H1 (cell line): ENCODE results near the gene ARHGEF7. TPM values are rescaled to one million over a fixed set of nuclear protein-coding genes. Genes with fewer than 3 reads are reported as not detected.

Experiments
- CTCF ChIA-PET: fragments of 300-600 bp; sonication (Branson Sonifier 250); formaldehyde crosslinking; loops from one replicate; lab custom pipeline; 2021; ENCODE audit not compliant: partially characterized antibody; lab: Charles Lee
- POLR2A ChIA-PET: fragments of 300-600 bp; sonication (Branson Sonifier 250); formaldehyde crosslinking; loops from one replicate; lab custom pipeline; 2021; ENCODE audit warnings: inconsistent platforms; ENCODE audit not compliant: partially characterized antibody; lab: Charles Lee
- DNase-seq, 2 experiments: peaks; one replicate each; pipeline versions ENCODE4 v3.0.0 to v3.0.0-alpha.2; 2010 to 2022; ENCODE audit warnings: low spot score in 2 of 2, low read depth in 1 of 2, mixed read lengths in 1 of 2
- FAIRE-seq: peaks from 2 replicates; lab custom pipeline; 2011; peaks lifted over from hg19 to GRCh38; lab: Jason Lieb, UNC
- H2AFZ ChIP-seq: 2 replicates; pipeline ENCODE4 v1.8.1; 2012; ENCODE audit warnings: low read length, inconsistent platforms
- H2AK5ac ChIP-seq: 2 replicates; pipeline ENCODE4 v1.6.1; 2013; ENCODE audit warnings: low read depth, low read length
- H2BK120ac ChIP-seq: replicated peaks from 2 replicates; pipeline ENCODE3; 2013; ENCODE audit warnings: low read depth, low read length, inconsistent platforms
- H2BK12ac ChIP-seq: 2 replicates; pipeline ENCODE4 v1.6.1; 2013; ENCODE audit warnings: low read depth, low read length
- H2BK15ac ChIP-seq: 2 replicates; pipeline ENCODE4 v1.6.1; 2013; ENCODE audit warnings: low read length
- H2BK20ac ChIP-seq: 2 replicates; pipeline ENCODE4 v1.6.1; 2013; ENCODE audit warnings: low read length
- H2BK5ac ChIP-seq: 2 replicates; pipeline ENCODE4 v1.6.1; 2013; ENCODE audit warnings: low read depth, low read length
- H3K14ac ChIP-seq: 2 replicates; pipeline ENCODE4 v1.6.1; 2013; ENCODE audit warnings: inconsistent platforms; ENCODE audit not compliant: insufficient read length
- H3K18ac ChIP-seq: 2 replicates; pipeline ENCODE4 v1.6.1; 2013; ENCODE audit warnings: low read length; ENCODE audit errors: extremely low read depth
- H3K23ac ChIP-seq: 2 replicates; pipeline ENCODE4 v1.6.1; 2013; ENCODE audit warnings: inconsistent platforms; ENCODE audit not compliant: insufficient read length
- H3K23me2 ChIP-seq: 2 replicates; pipeline ENCODE4 v1.6.1; 2013; ENCODE audit warnings: low read depth, low read length
- H3K27ac ChIP-seq: 2 replicates; pipeline ENCODE4 v1.6.1; 2011; ENCODE audit warnings: low read depth, low read length, inconsistent platforms
- H3K27me3 ChIP-seq, 4 experiments: replicated peaks in 1 of 4; 1 replicate in 1 of 4; 2 replicates in 3 of 4; pipeline versions ENCODE4 v1.6.1 to v1.8.1; 2011 to 2013; ENCODE audit warnings: low read length in 3 of 4, mild to moderate bottlenecking in 3 of 4, inconsistent platforms in 2 of 4, mixed read lengths in 2 of 4, moderate library complexity in 1 of 4; ENCODE audit not compliant: control insufficient read depth in 3 of 4, insufficient read depth in 3 of 4; ENCODE audit errors: extremely low read depth in 1 of 4
- H3K36me3 ChIP-seq, 4 experiments: 2 replicates each; pipeline versions ENCODE4 v1.6.1 to v1.8.1; 2011 to 2013; ENCODE audit warnings: mild to moderate bottlenecking in 4 of 4, low read length in 3 of 4, moderate library complexity in 2 of 4, control low read depth in 1 of 4, inconsistent platforms in 1 of 4; ENCODE audit not compliant: insufficient read depth in 4 of 4, control insufficient read depth in 2 of 4
- H3K4ac ChIP-seq: replicated peaks from 2 replicates; pipeline ENCODE3; 2013; ENCODE audit warnings: low read length, low read depth, mixed read lengths, inconsistent platforms; ENCODE audit not compliant: insufficient read length
- H3K4me1 ChIP-seq, 4 experiments: replicated peaks in 1 of 4; 1 replicate in 1 of 4; 2 replicates in 3 of 4; pipeline versions ENCODE4 v1.6.1 to v1.8.1; 2011 to 2013; ENCODE audit warnings: low read length in 3 of 4, inconsistent platforms in 2 of 4, mixed read lengths in 1 of 4; ENCODE audit not compliant: insufficient read depth in 4 of 4, control insufficient read depth in 3 of 4
- H3K4me2 ChIP-seq, 2 experiments: 2 replicates each; pipeline versions ENCODE4 v1.6.1 to v1.8.1; 2011 to 2013; ENCODE audit warnings: low read depth in 2 of 2, low read length in 2 of 2, control low read depth in 1 of 2, inconsistent platforms in 1 of 2, mild to moderate bottlenecking in 1 of 2; ENCODE audit not compliant: insufficient read depth in 1 of 2
- H3K4me3 ChIP-seq, 4 experiments: fragments of 200-600, 300-600 bp in 1 of 4; sonication (generic), shearing (Covaris generic), sonication (Bioruptor Twin) in 1 of 4; 2 replicates each; pipeline versions ENCODE4 v1.5.1 to v1.8.1; 2011 to 2016; ENCODE audit warnings: low read length in 4 of 4, low read depth in 3 of 4, control low read depth in 2 of 4, inconsistent platforms in 2 of 4, mild to moderate bottlenecking in 2 of 4, mixed read lengths in 1 of 4, moderate library complexity in 1 of 4; ENCODE audit not compliant: insufficient read depth in 2 of 4; ENCODE audit errors: extremely low read depth in 1 of 4
- H3K56ac ChIP-seq: replicated peaks from 2 replicates; pipeline ENCODE3; 2013; ENCODE audit warnings: low read depth, mild to moderate bottlenecking, mixed read lengths, low read length, inconsistent platforms; ENCODE audit not compliant: insufficient read length
- H3K79me1 ChIP-seq: 2 replicates; pipeline ENCODE4 v1.6.1; 2013; ENCODE audit warnings: low read depth, low read length, control low read depth
- H3K79me2 ChIP-seq, 2 experiments: 2 replicates each; pipeline versions ENCODE4 v1.6.1 to v1.8.1; 2012 to 2013; ENCODE audit warnings: low read length in 2 of 2, mild to moderate bottlenecking in 2 of 2, inconsistent platforms in 1 of 2; ENCODE audit not compliant: insufficient read depth in 2 of 2, control insufficient read depth in 1 of 2
- H3K9ac ChIP-seq, 4 experiments: replicated peaks in 1 of 4; 1 replicate in 1 of 4; 2 replicates in 3 of 4; pipeline versions ENCODE4 v1.6.1 to v1.8.1; 2011 to 2013; ENCODE audit warnings: low read depth in 3 of 4, low read length in 3 of 4, control low read depth in 2 of 4, mild to moderate bottlenecking in 2 of 4, moderate library complexity in 2 of 4, inconsistent platforms in 1 of 4; ENCODE audit errors: extremely low read depth in 1 of 4
- H3K9me3 ChIP-seq, 2 experiments: 2 replicates each; pipeline versions ENCODE4 v1.6.1 to v1.8.1; 2012 to 2013; ENCODE audit warnings: mild to moderate bottlenecking in 2 of 2, moderate library complexity in 2 of 2, control low read depth in 1 of 2, inconsistent platforms in 1 of 2, low read depth in 1 of 2, low read length in 1 of 2, mixed read lengths in 1 of 2; ENCODE audit not compliant: insufficient read depth in 2 of 2
- H4K20me1 ChIP-seq, 2 experiments: replicated peaks in 1 of 2; 2 replicates each; pipeline versions ENCODE3 to v1.8.1; 2011 to 2013; ENCODE audit warnings: inconsistent platforms in 2 of 2, low read length in 2 of 2, mild to moderate bottlenecking in 1 of 2; ENCODE audit not compliant: insufficient read depth in 2 of 2, control insufficient read depth in 1 of 2
- H4K5ac ChIP-seq: 2 replicates; pipeline ENCODE4 v1.6.1; 2013; ENCODE audit warnings: low read length, low read depth, mixed read lengths, inconsistent platforms; ENCODE audit not compliant: insufficient read length
- H4K8ac ChIP-seq: 2 replicates; pipeline ENCODE4 v1.8.0; 2013; ENCODE audit warnings: mild to moderate bottlenecking, moderate library complexity, low read length, inconsistent platforms; ENCODE audit not compliant: insufficient read depth; ENCODE audit errors: extremely low read depth
- H4K91ac ChIP-seq: replicated peaks from 2 replicates; pipeline ENCODE3; 2013; ENCODE audit warnings: low read length, mixed read lengths, inconsistent platforms; ENCODE audit not compliant: insufficient read length
- ATF2 ChIP-seq: IDR thresholded peaks from 2 replicates; pipeline ENCODE4 v1.6.1; 2012; ENCODE audit warnings: low read length, inconsistent platforms
- CTBP2 ChIP-seq: IDR thresholded peaks from 2 replicates; pipeline ENCODE4 v1.7.0; 2011; ENCODE audit warnings: borderline replicate concordance, mild to moderate bottlenecking, moderate library complexity, mixed read lengths, low read length; ENCODE audit not compliant: insufficient read depth, insufficient read length
- GABPA ChIP-seq: IDR thresholded peaks from 2 replicates; pipeline ENCODE4 v1.6.1; 2011; ENCODE audit warnings: mild to moderate bottlenecking, low read length, moderate library complexity, borderline replicate concordance; ENCODE audit not compliant: insufficient read depth
- HDAC2 ChIP-seq, 2 experiments: fragments of 300-600 bp in 1 of 2; sonication (generic) in 1 of 2; IDR thresholded peaks; 2 replicates each; pipeline ENCODE4 v1.6.1; 2011 to 2012; ENCODE audit warnings: low read depth in 2 of 2, low read length in 2 of 2, mild to moderate bottlenecking in 2 of 2, moderate library complexity in 2 of 2, borderline replicate concordance in 1 of 2, inconsistent platforms in 1 of 2
- PHF8 ChIP-seq: fragments of 200-600 bp; sonication (generic); conservative IDR thresholded peaks from 2 replicates; pipeline ENCODE4 v1.7.1; 2012; ENCODE audit warnings: low read depth, mild to moderate bottlenecking, inconsistent platforms, low read length, moderate library complexity
- RAD21 ChIP-seq, 2 experiments: IDR thresholded peaks in 1 of 2; conservative IDR thresholded peaks in 1 of 2; 2 replicates each; pipeline ENCODE4 v1.6.1; 2011; ENCODE audit warnings: low read depth in 2 of 2, low read length in 2 of 2, improper control_type of control experiment in 1 of 2, inconsistent platforms in 1 of 2, mild to moderate bottlenecking in 1 of 2, moderate library complexity in 1 of 2
- SAP30 ChIP-seq: fragments of 300-600 bp; sonication (generic); IDR thresholded peaks from 2 replicates; pipeline ENCODE4 v1.7.1; 2012; ENCODE audit warnings: low read length, moderate library complexity, mild to moderate bottlenecking, inconsistent platforms; ENCODE audit not compliant: insufficient read depth, insufficient replicate concordance
- SIX5 ChIP-seq: IDR thresholded peaks from 2 replicates; pipeline ENCODE4 v1.6.1; 2011; ENCODE audit warnings: mild to moderate bottlenecking, low read depth, low read length
- SRF ChIP-seq: IDR thresholded peaks from 2 replicates; pipeline ENCODE4 v1.6.1; 2011; ENCODE audit warnings: mild to moderate bottlenecking, low read depth, low read length, moderate library complexity
- TAF7 ChIP-seq: optimal IDR thresholded peaks from 2 replicates; pipeline ENCODE3; 2011; ENCODE audit warnings: low read depth, mild to moderate bottlenecking, inconsistent platforms, low read length, moderate library complexity, borderline replicate concordance
- YY1 ChIP-seq: IDR thresholded peaks from 2 replicates; pipeline ENCODE4 v1.6.1; 2011; ENCODE audit warnings: low read depth, mild to moderate bottlenecking, low read length
- WGBS, 2 experiments: shearing (Covaris generic) in 1 of 2; methylation state at CpG; one replicate each; pipeline versions ENCODE4 v1.1.6 to v1.1.7; 2013 to 2015; ENCODE audit warnings: low lambda C conversion rate in 2 of 2, mixed read lengths in 2 of 2, inconsistent platforms in 1 of 2, low coverage in 1 of 2, missing lambda C conversion rate in 1 of 2; ENCODE audit not compliant: insufficient replicate concordance in 2 of 2, insufficient coverage in 1 of 2, insufficient read length in 1 of 2; ENCODE audit errors: extremely low coverage in 1 of 2, missing lambda C conversion rate in 1 of 2; 5-methylcytosine and 5-hydroxymethylcytosine counted together
- polyA plus RNA-seq, 7 experiments: library from polyadenylated mRNA; depleted of rRNA in 3 of 7; stranded (reverse) in 5 of 7; unstranded in 2 of 7; fragments of >200 nt in 5 of 7; fragments of 200-250 nt in 2 of 7; gene quantifications; 1 replicate in 5 of 7; 2 replicates in 1 of 7; 4 replicates in 1 of 7; pipeline versions ENCODE4 v1.2.1 to v1.2.3, GENCODE V29; 2011 to 2013; ENCODE audit warnings: missing spikeins in 2 of 7, mixed read lengths in 2 of 7
- total RNA-seq: library from RNA; stranded (reverse); fragmentation: NEBNext Ultra II Directional; extraction: Animal tissue kit (Norgen Biotek cat#: 25700); gene quantifications from 2 replicates; pipeline ENCODE4 v1.2.1, GENCODE V29; 2021

The ARHGEF7 gene
- total and polyA plus RNA-seq, 2 of the 8 experiments (the other 6 are each of a cell fraction or from before 2014, with no cell fraction given): 26.2 to 56.5 TPM

DNA sequence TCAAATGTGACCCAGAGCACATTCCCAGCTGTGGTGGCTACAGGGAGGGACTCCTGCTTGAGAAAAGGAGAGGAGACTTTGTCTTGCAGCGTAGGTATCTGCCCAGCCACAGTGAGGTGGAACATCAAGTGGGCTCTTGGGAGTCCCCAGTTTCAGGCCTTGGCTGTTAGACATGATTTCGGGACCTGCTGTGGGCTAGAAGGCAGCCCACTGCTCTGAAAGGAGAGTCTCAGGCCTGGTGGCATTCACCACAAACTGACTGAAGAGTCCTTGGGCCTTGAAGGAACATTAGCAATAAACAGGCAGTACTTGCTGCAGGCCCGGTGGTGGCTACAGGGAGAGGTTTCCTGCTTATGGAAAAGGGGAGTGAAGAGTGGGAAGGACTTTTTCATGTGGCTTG lies 143.5 kb downstream of the ARHGEF7 start:
- H3K56ac ChIP-seq: no peak overlapping the region
- no peak overlapping the region for H3K4me3 ChIP-seq
- no peak overlapping the region for H3K4me2 ChIP-seq
- H3K27me3 ChIP-seq: no peaks in the 10 kb centered on the region
- H3K23ac ChIP-seq: no peak overlapping the region
- H2AK5ac ChIP-seq: no peak overlapping the region
- no peaks in the 10 kb centered on the region for H3K4me1 ChIP-seq
- H4K20me1 ChIP-seq: peaks cover 3 to 4% of the 10 kb centered on the region in 2 experiments
- peaks cover 3 to 6% (median 5%) of the 10 kb centered on the region in 4 experiments; a peak in 2 of 8 replicates for H3K36me3 ChIP-seq
- H2BK12ac ChIP-seq: no peak overlapping the region
- no peaks in the 10 kb centered on the region for H3K23me2 ChIP-seq
- H2BK20ac ChIP-seq: no peak overlapping the region
- H4K5ac ChIP-seq: no peak overlapping the region
- no peak overlapping the region for H2BK5ac ChIP-seq
- ChIA-PET CTCF (interaction anchor here (1.5 kb wide), 1 partner anchor 10 kb away, joined by 4 read pairs; no protein-coding TSS in a partner anchor), POLR2A (no interaction called here)
- no peak overlapping the region for H4K8ac ChIP-seq
- DNase-seq (peak in 1 of 2 experiments; percentile 26), FAIRE-seq (no peak)
- no peak overlapping the region for H3K18ac ChIP-seq
- H3K79me2 ChIP-seq: peaks cover 0 to 3% of the 10 kb centered on the region in 2 experiments; a peak in 1 of 4 replicates
- no peak overlapping the region for H2AFZ ChIP-seq
- H3K14ac ChIP-seq: no peak overlapping the region
- H2BK120ac ChIP-seq: no peak overlapping the region
- peaks cover 2% of the 10 kb centered on the region; the same call in 1 of the 2 replicates for H3K79me1 ChIP-seq
- WGBS, 2 experiments: 93% methylated on average over 3 of the region's 3 CpGs; no CpG with 5 or more reads in 1 of the 2 experiments
- H2BK15ac ChIP-seq: no peak overlapping the region
- H3K9ac ChIP-seq: no peak overlapping the region
- no peak overlapping the region for H4K91ac ChIP-seq
- H3K27ac ChIP-seq: no peak overlapping the region
- no peak overlapping the region for H3K4ac ChIP-seq
- no peaks in the 10 kb centered on the region for H3K9me3 ChIP-seq
- no peak for TF ChIP-seq SRF
- TF ChIP-seq SIX5: no peak
- no peak for TF ChIP-seq RAD21 (IDR thresholded peaks at IDR 0.05 in 1 of 2, conservative IDR thresholded peaks at IDR 0.05 in 1 of 2; ENCODE audit: low read depth in 2 of 2, low read length in 2 of 2)
- TF ChIP-seq CTBP2: no peak
- no peak for TF ChIP-seq PHF8
- no peak for TF ChIP-seq ATF2
- no peak for TF ChIP-seq GABPA
- TF ChIP-seq TAF7: no peak
- TF ChIP-seq YY1: no peak
- no peak for TF ChIP-seq SAP30
- TF ChIP-seq HDAC2 (IDR thresholded peaks at IDR 0.05; ENCODE audit: borderline replicate concordance in 1 of 2, low read depth in 2 of 2, low read length in 2 of 2): no peak
